Neuronal stem cell (in vitro differentiated cells): ENCODE data around the gene MMRN1. TPM values are rescaled to one million over a fixed set of nuclear protein-coding genes. Genes with fewer than 3 reads are reported as not detected.

Source experiments
- DNase-seq: peaks from one replicate; pipeline ENCODE4 v3.0.0-alpha.2; 2013; ENCODE audit warnings: low spot score
- H2AFZ ChIP-seq: one replicate; pipeline ENCODE4 v1.6.1; 2013; ENCODE audit warnings: mild to moderate bottlenecking, low read length, inconsistent platforms
- H2AK5ac ChIP-seq: 2 replicates; pipeline ENCODE4 v1.6.1; 2013; ENCODE audit warnings: low read depth, mild to moderate bottlenecking, inconsistent platforms, low read length, moderate library complexity, mixed read lengths
- H2BK120ac ChIP-seq: 2 replicates; pipeline ENCODE4 v1.6.1; 2013; ENCODE audit warnings: low read depth, mild to moderate bottlenecking, inconsistent platforms, low read length, moderate library complexity, mixed read lengths
- H2BK12ac ChIP-seq: one replicate; pipeline ENCODE4 v1.6.1; 2013; ENCODE audit warnings: low read length, inconsistent platforms
- H2BK15ac ChIP-seq: 2 replicates; pipeline ENCODE4 v1.6.1; 2013; ENCODE audit warnings: mild to moderate bottlenecking, low read length, inconsistent platforms, mixed read lengths
- H2BK5ac ChIP-seq: one replicate; pipeline ENCODE4 v1.6.1; 2013; ENCODE audit warnings: inconsistent platforms, mild to moderate bottlenecking, low read length, moderate library complexity
- H3K14ac ChIP-seq: one replicate; pipeline ENCODE4 v1.6.1; 2013; ENCODE audit warnings: low read length, inconsistent platforms
- H3K18ac ChIP-seq: 2 replicates; pipeline ENCODE4 v1.6.1; 2013; ENCODE audit warnings: low read length, inconsistent platforms
- H3K23ac ChIP-seq: 2 replicates; pipeline ENCODE4 v1.6.1; 2013; ENCODE audit warnings: low read depth, mild to moderate bottlenecking, mixed read lengths, low read length, inconsistent platforms; ENCODE audit not compliant: poor library complexity
- H3K27ac ChIP-seq: replicated peaks from 3 replicates; pipeline ENCODE4 v1.5.1; 2013; ENCODE audit warnings: low read length, inconsistent platforms
- H3K27me3 ChIP-seq, 3 experiments: 2 replicates each; pipeline ENCODE4 v1.6.1; 2013; ENCODE audit warnings: low read length in 3 of 3, mild to moderate bottlenecking in 2 of 3, inconsistent platforms in 1 of 3, low read depth in 1 of 3, mixed read lengths in 1 of 3, moderate library complexity in 1 of 3; ENCODE audit not compliant: control insufficient read depth in 3 of 3, insufficient read depth in 3 of 3
- H3K36me3 ChIP-seq, 2 donors: replicated peaks in 1 of 2; 2 replicates each; pipeline ENCODE4 v1.6.1; 2013; ENCODE audit warnings: low read length in 2 of 2; ENCODE audit not compliant: control insufficient read depth in 2 of 2, insufficient read depth in 2 of 2
- H3K4ac ChIP-seq: 2 replicates; pipeline ENCODE4 v1.6.1; 2013; ENCODE audit warnings: inconsistent platforms, mild to moderate bottlenecking, low read length, moderate library complexity
- H3K4me1 ChIP-seq, 2 donors: 1 replicate in 1 of 2; 2 replicates in 1 of 2; pipeline ENCODE4 v1.6.1; 2013; ENCODE audit warnings: low read length in 2 of 2, low read depth in 1 of 2; ENCODE audit not compliant: control insufficient read depth in 2 of 2, insufficient read depth in 1 of 2
- H3K4me2 ChIP-seq: one replicate; pipeline ENCODE4 v1.6.1; 2013; ENCODE audit warnings: mild to moderate bottlenecking, low read length, inconsistent platforms; ENCODE audit not compliant: insufficient read depth, poor library complexity, severe bottlenecking
- H3K4me3 ChIP-seq, 2 donors: 2 replicates each; pipeline ENCODE4 v1.5.1; 2013; ENCODE audit warnings: low read length in 2 of 2, mild to moderate bottlenecking in 2 of 2, inconsistent platforms in 1 of 2, moderate library complexity in 1 of 2
- H3K79me1 ChIP-seq: one replicate; pipeline ENCODE4 v1.6.1; 2013; ENCODE audit warnings: low read depth, mild to moderate bottlenecking, inconsistent platforms, low read length, moderate library complexity
- H3K9ac ChIP-seq: one replicate; pipeline ENCODE4 v1.6.1; 2013; ENCODE audit warnings: mild to moderate bottlenecking, low read depth, low read length, inconsistent platforms; ENCODE audit not compliant: poor library complexity
- H3K9me3 ChIP-seq, 2 donors: replicated peaks in 1 of 2; 2 replicates each; pipeline versions ENCODE3 to v1.6.1; 2013; ENCODE audit warnings: low read length in 2 of 2, mild to moderate bottlenecking in 2 of 2, inconsistent platforms in 1 of 2, low read depth in 1 of 2, mixed read lengths in 1 of 2, moderate library complexity in 1 of 2; ENCODE audit not compliant: control insufficient read depth in 2 of 2, insufficient read depth in 1 of 2
- H4K8ac ChIP-seq: one replicate; pipeline ENCODE4 v1.6.1; 2013; ENCODE audit warnings: low read depth, mild to moderate bottlenecking, inconsistent platforms, low read length, moderate library complexity
- H4K91ac ChIP-seq: one replicate; pipeline ENCODE4 v1.6.1; 2013; ENCODE audit warnings: low read length, low read depth, mild to moderate bottlenecking, inconsistent platforms; ENCODE audit not compliant: poor library complexity
- WGBS, 2 donors: extraction: QIAGEN DNeasy Blood & Tissue Kit; methylation state at CpG; one replicate each; pipeline ENCODE4 v1.1.7; 2013; ENCODE audit warnings: missing lambda C conversion rate in 2 of 2, mixed read lengths in 1 of 2; ENCODE audit not compliant: insufficient read length in 2 of 2, insufficient replicate concordance in 1 of 2; ENCODE audit errors: extremely low coverage in 2 of 2; 5-methylcytosine and 5-hydroxymethylcytosine counted together
- polyA plus RNA-seq, 2 experiments: library from polyadenylated mRNA; stranded (reverse); fragments of 200-250 nt; gene quantifications; one replicate each; pipeline ENCODE4 v1.2.3, GENCODE V29; 2013

Gene MMRN1, protein sequence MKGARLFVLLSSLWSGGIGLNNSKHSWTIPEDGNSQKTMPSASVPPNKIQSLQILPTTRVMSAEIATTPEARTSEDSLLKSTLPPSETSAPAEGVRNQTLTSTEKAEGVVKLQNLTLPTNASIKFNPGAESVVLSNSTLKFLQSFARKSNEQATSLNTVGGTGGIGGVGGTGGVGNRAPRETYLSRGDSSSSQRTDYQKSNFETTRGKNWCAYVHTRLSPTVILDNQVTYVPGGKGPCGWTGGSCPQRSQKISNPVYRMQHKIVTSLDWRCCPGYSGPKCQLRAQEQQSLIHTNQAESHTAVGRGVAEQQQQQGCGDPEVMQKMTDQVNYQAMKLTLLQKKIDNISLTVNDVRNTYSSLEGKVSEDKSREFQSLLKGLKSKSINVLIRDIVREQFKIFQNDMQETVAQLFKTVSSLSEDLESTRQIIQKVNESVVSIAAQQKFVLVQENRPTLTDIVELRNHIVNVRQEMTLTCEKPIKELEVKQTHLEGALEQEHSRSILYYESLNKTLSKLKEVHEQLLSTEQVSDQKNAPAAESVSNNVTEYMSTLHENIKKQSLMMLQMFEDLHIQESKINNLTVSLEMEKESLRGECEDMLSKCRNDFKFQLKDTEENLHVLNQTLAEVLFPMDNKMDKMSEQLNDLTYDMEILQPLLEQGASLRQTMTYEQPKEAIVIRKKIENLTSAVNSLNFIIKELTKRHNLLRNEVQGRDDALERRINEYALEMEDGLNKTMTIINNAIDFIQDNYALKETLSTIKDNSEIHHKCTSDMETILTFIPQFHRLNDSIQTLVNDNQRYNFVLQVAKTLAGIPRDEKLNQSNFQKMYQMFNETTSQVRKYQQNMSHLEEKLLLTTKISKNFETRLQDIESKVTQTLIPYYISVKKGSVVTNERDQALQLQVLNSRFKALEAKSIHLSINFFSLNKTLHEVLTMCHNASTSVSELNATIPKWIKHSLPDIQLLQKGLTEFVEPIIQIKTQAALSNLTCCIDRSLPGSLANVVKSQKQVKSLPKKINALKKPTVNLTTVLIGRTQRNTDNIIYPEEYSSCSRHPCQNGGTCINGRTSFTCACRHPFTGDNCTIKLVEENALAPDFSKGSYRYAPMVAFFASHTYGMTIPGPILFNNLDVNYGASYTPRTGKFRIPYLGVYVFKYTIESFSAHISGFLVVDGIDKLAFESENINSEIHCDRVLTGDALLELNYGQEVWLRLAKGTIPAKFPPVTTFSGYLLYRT
- 5.1 TPM for polyA plus RNA-seq (2013, experiment 1 of 2)
- 5.2 TPM for polyA plus RNA-seq (2013, experiment 2 of 2)

GRCh38 chr4:89894649-89895550 is at the start of gene MMRN1:
TSS of gene MMRN1 (plus strand) at chr4:89894854. CDS start at chr4:89894972, 118 bp downstream.
- Histone ChIP-seq H3K4me1 (peaks cover 3 to 4% of the 10 kb centered on the region in 2 donors), H3K9ac (no peak within 1 kb of the TSS), H3K27me3 (no peaks in the 10 kb centered on the region), H3K14ac (no peak within 1 kb of the TSS), H2AFZ (no peak within 1 kb of the TSS), H3K4me2 (no peak within 1 kb of the TSS), H3K27ac (no peak within 1 kb of the TSS), H4K8ac (no peak within 1 kb of the TSS), H3K79me1 (no peaks in the 10 kb centered on the region), H2BK15ac (no peak within 1 kb of the TSS), H4K91ac (no peak within 1 kb of the TSS), H3K9me3 (peaks cover 0 to 5% of the 10 kb centered on the region in 2 donors), H2BK5ac (no peak within 1 kb of the TSS), H2BK12ac (no peak within 1 kb of the TSS), H3K4ac (no peak within 1 kb of the TSS), H3K36me3 (peaks cover 0 to 62% of the 10 kb centered on the region in 2 donors), H2BK120ac (no peak within 1 kb of the TSS), H3K4me3 (no peak within 1 kb of the TSS), H3K18ac (no peak within 1 kb of the TSS), H3K23ac (no peak within 1 kb of the TSS), H2AK5ac (no peak within 1 kb of the TSS)
- no CpG with 5 or more reads among the region's 11 CpGs for WGBS, 2 donors
- no peak for DNase-seq

DNA sequence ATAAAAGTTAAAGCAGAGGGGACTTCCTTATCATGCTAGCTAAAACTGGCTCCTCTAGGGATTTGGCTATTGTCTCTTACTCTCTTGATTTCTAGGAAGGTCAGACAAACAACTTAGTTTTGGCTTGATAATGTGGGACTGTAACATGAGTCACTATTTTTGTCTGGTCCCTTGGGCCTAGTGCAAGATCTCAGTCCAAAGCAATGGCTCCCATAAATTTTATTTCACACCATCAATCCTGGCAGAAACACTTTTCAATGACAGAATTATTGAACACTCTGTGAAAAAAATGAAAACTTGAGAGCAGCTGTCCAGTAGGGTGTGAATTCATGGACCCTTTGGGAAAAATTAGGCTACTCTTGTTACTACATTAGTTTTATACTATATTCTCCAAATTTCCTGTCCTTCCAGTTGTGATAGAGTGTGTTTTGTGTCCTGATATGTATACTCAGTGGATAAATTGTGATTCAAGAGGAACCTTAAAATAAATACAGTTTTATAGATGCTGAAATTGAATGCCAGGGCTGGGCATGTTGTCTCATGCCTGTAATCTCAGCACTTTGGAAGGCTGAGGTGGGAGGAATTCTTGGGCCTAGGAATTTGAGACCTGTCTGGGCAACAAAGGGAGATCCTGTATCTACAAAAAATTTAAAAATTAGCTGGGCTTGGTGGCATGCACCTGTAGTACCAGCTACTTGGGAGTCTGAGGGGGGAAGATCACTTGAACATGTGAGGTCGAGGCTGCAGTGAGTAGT is 46.9 kb upstream of the MMRN1 start:
- Histone ChIP-seq H3K27ac (no peak overlapping the region), H3K36me3 (no peaks in the 10 kb centered on the region), H3K4ac (no peak overlapping the region), H3K9ac (no peak overlapping the region), H2BK15ac (no peak overlapping the region), H3K9me3 (peaks cover 0 to 14% of the 10 kb centered on the region in 2 donors), H3K23ac (no peak overlapping the region), H3K14ac (no peak overlapping the region), H3K4me2 (no peak overlapping the region), H4K91ac (no peak overlapping the region), H3K27me3 (no peaks in the 10 kb centered on the region), H2AFZ (peak overlapping the region; percentile 15), H3K4me1 (no peaks in the 10 kb centered on the region), H2BK12ac (no peak overlapping the region), H2BK120ac (no peak overlapping the region), H3K4me3 (no peak overlapping the region), H2BK5ac (no peak overlapping the region), H4K8ac (no peak overlapping the region), H2AK5ac (no peak overlapping the region), H3K79me1 (no peaks in the 10 kb centered on the region), H3K18ac (no peak overlapping the region)
- no peak for DNase-seq
- no CpG with 5 or more reads among the region's 1 CpG for WGBS, 2 donors

DNA sequence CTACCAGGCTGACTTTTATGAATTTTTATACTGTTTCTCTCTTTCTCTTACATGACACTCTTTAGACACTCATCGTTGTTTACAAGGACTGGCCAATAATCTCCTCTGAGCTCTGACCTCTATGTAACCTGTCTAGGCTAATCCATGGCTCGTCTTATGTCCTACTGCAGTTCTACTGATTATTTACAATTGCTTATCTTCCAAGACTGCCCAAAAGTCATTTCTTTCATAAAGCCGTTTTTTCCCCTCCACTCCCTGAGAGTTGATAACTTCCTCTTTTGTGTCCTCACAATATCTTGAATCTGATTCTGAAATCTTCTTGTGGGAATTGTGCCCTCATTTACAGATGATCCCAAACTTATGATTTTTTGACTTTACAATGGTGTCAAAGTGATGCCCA is 39.4 kb upstream of the MMRN1 start:
- Histone ChIP-seq H3K4me1 (no peaks in the 10 kb centered on the region), H3K14ac (no peak overlapping the region), H3K27ac (no peak overlapping the region), H3K9ac (no peak overlapping the region), H3K4me2 (no peak overlapping the region), H3K4me3 (no peak overlapping the region), H2BK5ac (no peak overlapping the region), H2BK120ac (no peak overlapping the region), H3K23ac (no peak overlapping the region), H3K4ac (no peak overlapping the region), H2AFZ (no peak overlapping the region), H2BK12ac (no peak overlapping the region), H2AK5ac (no peak overlapping the region), H3K18ac (no peak overlapping the region), H4K91ac (no peak overlapping the region), H4K8ac (no peak overlapping the region), H3K79me1 (no peaks in the 10 kb centered on the region), H3K27me3 (no peaks in the 10 kb centered on the region), H3K9me3 (peaks cover 0 to 11% of the 10 kb centered on the region in 2 donors), H3K36me3 (no peaks in the 10 kb centered on the region), H2BK15ac (no peak overlapping the region)
- no CpG with 5 or more reads among the region's 3 CpGs for WGBS, 2 donors
- DNase-seq, result no peak
